GM21367 (cell line): Measurements from ENCODE around the gene ZCCHC17.

Experiments used
- ATAC-seq: cut with Tn5 transposase; IDR thresholded peaks from one replicate; pipeline ENCODE4 v1.9.1; 2021; ENCODE audit not compliant: unreplicated experiment

Gene ZCCHC17

DNA sequence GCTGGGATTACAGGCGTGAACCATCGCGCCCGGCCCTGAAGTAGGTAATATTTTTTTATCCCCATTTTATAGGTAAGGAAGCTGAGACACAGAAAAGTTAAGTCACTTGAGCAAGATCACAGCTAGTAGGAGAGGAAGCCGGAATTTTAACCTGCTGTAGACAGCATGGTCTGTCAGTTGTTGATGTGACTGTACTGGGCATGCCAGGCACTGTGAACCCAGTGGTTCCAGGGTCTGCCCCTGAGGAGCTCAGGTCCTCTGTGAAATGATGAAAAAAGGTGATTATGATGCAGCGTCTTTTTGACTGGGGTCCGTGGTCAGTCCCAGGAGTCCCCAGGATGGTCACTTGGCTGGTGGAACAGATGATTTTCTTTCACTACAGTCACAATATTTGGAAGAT lies 92.8 kb downstream of the ZCCHC17 start:
- no peak for ATAC-seq

DNA sequence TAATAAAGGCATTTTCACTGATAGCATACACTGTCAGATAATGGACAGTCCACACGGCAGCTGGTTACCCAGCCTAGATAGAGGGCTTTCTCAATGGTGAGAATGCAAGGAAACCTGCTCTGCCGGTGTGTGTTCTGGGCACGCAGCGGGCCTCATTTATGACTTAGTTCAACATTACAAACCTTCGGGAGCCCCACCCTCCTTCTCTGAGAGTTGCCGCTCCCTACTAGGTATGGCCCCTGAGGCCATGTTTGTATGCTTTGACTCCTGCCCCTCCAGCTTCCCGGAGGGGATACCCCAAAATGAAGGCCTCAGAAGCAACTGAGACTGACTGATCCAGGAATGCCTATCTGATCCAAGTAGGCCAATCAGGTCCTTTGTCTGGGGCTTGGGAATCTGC lies 93.2 kb downstream of the ZCCHC17 start:
- no peak for ATAC-seq

DNA sequence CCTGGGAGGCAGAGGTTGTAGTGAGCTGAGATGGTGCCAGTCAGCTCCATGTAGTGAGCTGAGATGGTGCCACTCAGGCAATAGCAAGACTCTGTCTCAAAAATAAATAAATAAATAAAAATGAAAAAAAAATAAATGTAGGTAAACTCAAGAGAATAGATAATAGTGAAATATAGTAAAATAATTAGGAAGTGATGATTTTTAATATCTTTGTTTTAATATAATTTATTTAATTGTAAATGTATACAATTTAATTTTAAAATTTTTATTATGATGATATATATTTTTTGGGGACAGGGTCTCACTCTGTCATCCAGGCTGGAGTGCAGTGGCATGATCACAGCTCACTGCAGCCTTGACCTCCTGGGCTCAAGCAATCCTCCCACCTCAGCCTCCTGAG lies 96.6 kb downstream of the ZCCHC17 start:
- ATAC-seq = no peak

- ATAC-seq = no peak
These were observed 97.9 kb downstream of the ZCCHC17 start for GRCh38 chr1:31394584-31395193.

DNA sequence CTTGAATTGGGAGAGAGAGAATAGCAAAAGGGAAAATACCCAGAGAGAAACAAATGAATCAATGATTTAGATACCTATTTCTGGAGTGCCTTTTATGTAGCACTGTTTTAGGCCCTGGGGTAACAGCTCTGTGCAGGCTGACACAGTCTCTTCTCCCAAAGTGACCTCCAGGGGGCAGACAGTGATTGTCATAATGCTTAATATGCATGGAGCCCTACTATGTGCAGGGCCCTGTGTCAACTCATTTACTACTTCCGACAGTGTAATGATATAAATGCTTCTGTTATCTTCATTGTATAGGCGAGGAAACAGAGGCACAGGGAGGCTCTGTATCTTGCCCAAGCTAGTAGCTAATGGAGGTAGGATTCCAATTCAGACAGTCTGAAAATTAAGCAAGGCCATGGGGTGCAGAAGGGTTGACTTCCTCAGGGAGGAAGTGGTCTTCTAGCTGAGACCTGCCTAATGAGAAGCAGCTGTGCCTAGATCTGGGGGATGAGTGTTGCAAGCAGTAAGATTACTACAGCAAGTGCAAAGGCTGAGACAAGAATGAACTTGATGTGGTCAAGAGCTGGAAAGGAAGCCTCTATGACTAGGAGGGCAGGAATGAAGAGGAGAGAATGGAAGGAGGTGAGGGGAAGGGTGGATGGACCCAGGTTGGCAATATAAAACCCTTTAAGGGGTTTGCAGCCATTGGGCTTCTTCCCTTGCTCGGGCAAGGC lies 100.0 kb downstream of the ZCCHC17 start:
- no peak for ATAC-seq

DNA sequence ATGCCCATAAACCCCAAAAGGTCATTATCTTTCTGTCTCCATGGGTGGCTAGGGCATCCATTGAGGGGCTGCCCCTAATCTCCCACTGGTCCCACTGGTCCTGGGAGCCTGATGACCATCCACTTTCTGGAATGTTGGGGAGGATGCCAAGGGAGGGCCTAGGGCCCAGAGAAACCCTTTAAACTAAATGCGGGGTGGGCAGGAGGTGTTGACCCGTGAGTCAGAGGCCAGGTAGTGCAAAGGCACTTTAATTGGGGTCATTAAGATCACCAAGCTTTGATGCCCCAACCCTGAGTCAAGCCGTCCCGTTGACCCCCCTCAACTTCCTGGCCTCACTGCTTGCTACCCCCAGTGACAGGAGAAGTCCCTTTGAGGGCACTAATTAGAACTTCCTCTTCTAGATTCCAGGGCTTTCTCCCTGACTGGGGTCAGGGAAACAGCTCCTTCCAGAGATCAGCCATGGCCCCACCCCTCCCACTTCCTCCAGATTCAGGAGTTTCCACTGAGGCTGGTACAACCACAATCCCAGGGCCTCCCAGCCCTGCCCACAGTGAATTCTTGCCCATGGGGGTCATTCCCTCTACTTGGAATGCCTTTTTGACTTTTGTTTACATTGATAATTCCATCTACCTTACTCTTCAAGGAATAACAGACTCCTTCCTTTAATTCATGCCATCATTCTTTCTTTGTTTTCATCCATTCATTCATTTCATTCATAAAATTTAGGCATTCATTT lies 100.7 kb downstream of the ZCCHC17 start:
- ATAC-seq = no peak

DNA sequence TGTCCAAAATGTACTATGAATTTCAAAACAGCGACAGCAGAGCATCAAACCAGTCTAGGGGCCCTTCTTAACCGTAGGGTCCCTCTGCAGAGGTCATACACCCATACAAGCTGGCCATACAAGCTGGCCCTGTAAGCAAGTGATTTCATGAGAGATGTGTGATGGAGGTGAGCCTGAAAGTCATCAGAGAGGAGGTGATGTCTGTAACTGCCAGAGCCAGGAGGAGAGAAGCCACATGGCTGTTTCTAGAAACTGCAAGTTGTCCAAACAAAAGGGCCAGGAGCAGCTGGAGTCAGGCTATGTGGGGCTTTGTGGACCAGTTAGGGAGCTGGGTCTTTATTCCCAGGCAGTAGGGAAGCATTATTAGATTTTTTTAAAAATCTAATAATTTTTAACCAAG lies 101.4 kb downstream of the ZCCHC17 start:
- no peak for ATAC-seq

DNA sequence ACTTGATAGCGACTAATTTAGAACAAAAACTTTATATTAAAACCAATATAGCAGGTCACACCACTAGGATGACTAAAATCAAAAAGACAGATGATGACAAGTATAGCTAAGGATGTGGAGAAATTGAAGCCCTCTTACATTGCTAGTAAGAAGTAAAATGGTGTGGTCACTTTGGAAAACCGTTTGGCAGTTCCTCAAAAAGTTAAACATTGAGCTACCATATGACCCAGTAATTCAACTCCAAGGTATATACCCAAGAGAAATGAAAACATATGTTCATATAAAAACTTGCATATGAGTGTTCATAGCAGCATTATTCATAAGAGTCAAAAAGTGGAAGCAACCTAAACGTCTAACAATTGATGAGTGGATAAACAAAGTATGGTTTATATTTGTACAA lies 103.1 kb downstream of the ZCCHC17 start:
- ATAC-seq = no peak

DNA sequence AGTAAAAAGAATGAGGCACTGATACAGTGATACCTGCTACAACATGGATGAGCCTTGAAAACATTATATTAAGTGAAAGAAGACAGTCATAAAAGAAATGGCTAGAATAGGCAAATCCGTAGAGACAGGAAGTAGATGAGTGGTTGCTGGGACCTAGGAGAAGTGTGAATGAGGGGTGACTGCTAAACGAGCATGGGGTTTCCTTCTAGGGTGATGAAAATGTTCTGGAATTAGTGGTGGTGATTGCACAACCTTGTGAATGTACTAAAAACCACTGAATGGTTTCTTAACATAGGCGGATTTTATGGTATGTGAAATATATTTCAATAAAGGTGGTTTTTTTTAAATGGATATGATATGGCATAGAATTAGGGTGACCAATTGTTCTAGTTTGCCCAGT lies 103.6 kb downstream of the ZCCHC17 start:
- ATAC-seq = no peak

DNA sequence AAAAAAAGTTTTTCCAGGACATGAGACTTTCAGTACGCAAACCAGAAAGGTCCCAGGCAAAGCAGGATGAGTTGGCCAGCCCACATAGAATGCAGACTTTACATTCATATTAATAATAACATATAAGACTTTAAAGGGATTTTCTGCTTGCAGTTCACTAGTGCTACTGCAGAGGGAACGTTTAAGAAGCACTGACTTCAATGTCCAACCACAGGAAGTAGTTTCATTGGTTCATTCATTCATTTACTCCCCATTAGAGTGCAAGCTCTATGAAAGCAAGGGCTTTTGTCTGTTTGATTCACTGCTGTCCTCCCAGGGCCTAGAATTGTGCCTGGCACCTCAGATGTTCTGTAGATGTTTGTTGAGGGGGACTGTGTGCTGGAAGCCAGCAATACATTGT lies 104.4 kb downstream of the ZCCHC17 start:
- ATAC-seq = no peak

DNA sequence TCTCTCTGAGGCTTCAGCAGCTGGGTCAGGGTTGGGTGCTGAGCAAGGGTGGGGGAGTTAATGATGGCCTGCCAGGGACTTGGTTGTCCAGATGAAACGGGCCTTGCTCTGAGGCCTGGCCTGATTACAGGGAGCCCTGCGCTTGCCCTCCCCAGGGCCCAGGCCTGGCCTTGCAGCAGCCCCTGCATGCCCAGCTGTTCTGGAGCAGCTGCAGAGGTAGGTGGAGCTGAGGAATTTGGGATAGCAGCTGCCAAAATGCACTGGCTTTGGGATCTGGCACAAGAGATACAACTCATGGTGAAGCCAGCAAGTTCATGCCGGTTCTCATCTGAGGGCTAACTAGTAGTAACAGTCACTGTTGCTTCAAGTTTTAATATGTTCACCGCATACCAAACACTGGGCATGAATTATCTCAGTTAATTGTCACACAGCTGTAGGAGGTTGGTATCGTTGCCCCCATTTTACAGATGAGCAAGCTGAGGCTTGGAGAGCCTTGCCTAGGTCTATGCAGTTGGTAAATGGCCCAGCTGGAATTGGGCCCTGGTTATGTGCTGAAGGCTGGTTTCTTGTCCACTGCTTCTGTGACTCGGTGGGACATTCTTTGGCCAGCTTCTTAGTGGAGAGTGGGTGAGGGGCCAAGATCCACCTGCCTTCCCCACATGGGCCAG lies 108.9 kb downstream of the ZCCHC17 start:
- no peak for ATAC-seq

DNA sequence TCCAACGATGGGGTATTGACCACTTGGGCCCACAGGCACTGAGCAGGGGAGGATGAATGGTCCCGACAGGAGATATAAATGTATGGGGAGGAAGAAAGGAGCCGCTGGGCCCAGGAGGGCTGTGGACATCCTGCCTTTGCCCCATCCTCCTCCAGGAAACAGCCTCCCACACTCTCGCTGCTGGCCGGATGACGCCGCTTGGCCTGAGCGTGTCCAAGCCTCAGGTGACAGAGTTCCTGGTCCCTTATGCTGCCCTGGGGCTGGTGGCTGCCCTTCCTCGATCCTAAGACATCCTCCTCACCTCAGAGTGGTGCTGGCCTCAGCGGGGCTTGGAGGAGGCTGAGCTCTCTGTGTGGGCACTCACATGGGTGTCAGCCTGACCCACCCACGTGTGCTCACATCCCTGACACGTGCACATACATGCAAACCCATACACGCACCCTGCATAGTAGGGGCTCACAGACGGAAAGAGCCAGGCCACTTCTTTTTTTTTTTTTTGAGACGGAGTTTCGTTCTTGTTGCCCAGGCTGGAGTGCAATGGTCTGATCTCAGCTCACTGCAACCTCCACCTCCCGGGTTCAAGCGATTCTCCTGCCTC lies 110.3 kb downstream of the ZCCHC17 start:
- ATAC-seq = no peak

DNA sequence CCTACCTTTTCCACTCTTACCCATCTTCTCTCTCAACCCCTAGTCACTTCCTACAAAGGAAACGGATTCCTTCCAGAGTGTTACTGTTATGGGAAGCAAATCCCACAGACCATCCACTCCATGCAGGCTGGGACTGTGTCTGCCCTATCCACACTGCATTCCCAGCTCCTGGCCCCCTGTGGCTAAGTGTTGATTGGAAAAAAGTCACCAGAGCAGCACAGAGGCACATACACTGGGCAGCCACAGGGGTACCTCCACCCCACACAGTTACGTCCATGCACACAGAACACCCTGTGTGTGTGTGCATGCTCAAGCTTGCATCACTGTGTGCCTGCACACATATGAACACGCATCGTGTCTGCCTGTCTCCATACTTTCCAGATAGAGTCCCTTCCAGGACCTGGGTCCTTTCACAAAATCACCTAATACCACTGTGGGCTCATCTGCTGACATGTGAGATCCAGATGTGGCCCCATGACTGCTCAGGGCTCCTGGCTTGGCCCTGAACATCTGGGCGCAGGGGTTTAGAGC lies 112.0 kb downstream of the ZCCHC17 start:
- no peak for ATAC-seq

- ATAC-seq = no peak
These were observed 113.4 kb downstream of the ZCCHC17 start for GRCh38 chr1:31409946-31410858.

DNA sequence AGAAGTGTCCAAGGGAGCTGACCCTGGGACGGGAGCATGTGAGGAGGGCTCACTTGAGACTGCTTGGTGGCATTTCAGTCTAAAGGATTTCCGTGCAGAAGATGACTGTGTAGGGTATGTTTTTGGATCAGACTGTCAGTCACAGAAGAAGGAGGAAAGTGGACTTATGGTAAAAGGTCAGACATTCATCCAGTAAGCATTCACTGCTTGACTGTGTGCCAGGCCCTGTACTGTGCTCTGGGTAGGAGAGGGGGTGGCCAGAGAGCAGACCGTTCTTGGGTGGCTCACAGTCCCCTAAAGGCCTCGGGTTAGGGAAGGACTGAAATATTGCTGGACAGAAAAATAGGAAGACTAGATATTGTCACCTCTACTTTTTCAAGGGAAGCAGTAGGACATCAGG lies 114.0 kb downstream of the ZCCHC17 start:
- ATAC-seq = no peak

- ATAC-seq = no peak
These were observed 115.4 kb downstream of the ZCCHC17 start for GRCh38 chr1:31412205-31412604.

GRCh38 chr1:31412732-31413404 lies 116.0 kb downstream of the ZCCHC17 start, which contains the start of gene SERINC2:
TSS of gene SERINC2 (plus strand) at chr1:31413213. CDS start at chr1:31413266, 53 bp downstream.
- no peak for ATAC-seq

- no peak for ATAC-seq
These were observed 116.7 kb downstream of the ZCCHC17 start for GRCh38 chr1:31413405-31414001.
